Measurements from ENCODE around the gene WNK2. TPM values are rescaled to one million over a fixed set of nuclear protein-coding genes. Genes with fewer than 3 reads are reported as not detected.

The WNK2 gene
- total RNA-seq, 1 experiment from 2014 or later = 69.4 TPM

GRCh38 chr9:93200989-93201334, 17.0 kb downstream of the WNK2 start:
- no peak overlapping the region for H3K23ac ChIP-seq (ENCODE audit: insufficient read length, low read depth, low read length)
- no peaks in the 10 kb centered on the region for H3K9me3 Mint-ChIP-seq
- no peaks in the 10 kb centered on the region; the same call in 1 of the 2 replicates for H3K79me2 ChIP-seq (ENCODE audit: insufficient read depth, low read length)
- H3K9ac ChIP-seq (ENCODE audit: extremely low read depth, insufficient read length, low read length) = no peak overlapping the region
- no peak overlapping the region for H2BK120ac ChIP-seq (ENCODE audit: low read depth, low read length, poor library complexity, severe bottlenecking)
- no peaks in the 10 kb centered on the region for H3K27me3 ChIP-seq (ENCODE audit: insufficient read depth, low read length)
- H3K27me3 Mint-ChIP-seq (ENCODE audit: low read depth) = no peaks in the 10 kb centered on the region
- H3K9me3 ChIP-seq (ENCODE audit: control insufficient read depth, low read depth, low read length) = no peaks in the 10 kb centered on the region
- no CpG with 5 or more reads among the region's 5 CpGs for WGBS (ENCODE audit: extremely low coverage, insufficient read length, low lambda C conversion rate)
- no peak overlapping the region for H4K91ac ChIP-seq (ENCODE audit: insufficient read length, low read depth, low read length)
- H3K4me3 Mint-ChIP-seq = no peak overlapping the region
- peak overlapping the region; percentile 16; the same call in 1 of the 2 replicates for H3K14ac ChIP-seq (ENCODE audit: insufficient read depth, low read length)
- TF ChIP-seq, protein P1, sequence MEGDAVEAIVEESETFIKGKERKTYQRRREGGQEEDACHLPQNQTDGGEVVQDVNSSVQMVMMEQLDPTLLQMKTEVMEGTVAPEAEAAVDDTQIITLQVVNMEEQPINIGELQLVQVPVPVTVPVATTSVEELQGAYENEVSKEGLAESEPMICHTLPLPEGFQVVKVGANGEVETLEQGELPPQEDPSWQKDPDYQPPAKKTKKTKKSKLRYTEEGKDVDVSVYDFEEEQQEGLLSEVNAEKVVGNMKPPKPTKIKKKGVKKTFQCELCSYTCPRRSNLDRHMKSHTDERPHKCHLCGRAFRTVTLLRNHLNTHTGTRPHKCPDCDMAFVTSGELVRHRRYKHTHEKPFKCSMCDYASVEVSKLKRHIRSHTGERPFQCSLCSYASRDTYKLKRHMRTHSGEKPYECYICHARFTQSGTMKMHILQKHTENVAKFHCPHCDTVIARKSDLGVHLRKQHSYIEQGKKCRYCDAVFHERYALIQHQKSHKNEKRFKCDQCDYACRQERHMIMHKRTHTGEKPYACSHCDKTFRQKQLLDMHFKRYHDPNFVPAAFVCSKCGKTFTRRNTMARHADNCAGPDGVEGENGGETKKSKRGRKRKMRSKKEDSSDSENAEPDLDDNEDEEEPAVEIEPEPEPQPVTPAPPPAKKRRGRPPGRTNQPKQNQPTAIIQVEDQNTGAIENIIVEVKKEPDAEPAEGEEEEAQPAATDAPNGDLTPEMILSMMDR (conservative IDR thresholded peaks at IDR 0.05) = no peak
- H2AK5ac ChIP-seq (ENCODE audit: insufficient read length, low read length) = no peak overlapping the region
- no peak overlapping the region for H2BK20ac ChIP-seq (ENCODE audit: low read depth, low read length, poor library complexity, severe bottlenecking)
- H3K36me3 Mint-ChIP-seq (ENCODE audit: insufficient read depth in 1 of 3, low read depth in 3 of 3) = peaks cover 0 to 5% (median 0%) of the 10 kb centered on the region in 3 experiments; a peak in 2 of 7 replicates
- no peak overlapping the region for H3K56ac ChIP-seq (ENCODE audit: insufficient read length, low read depth, low read length)
- H3K18ac ChIP-seq (ENCODE audit: insufficient read length, low read depth, low read length) = no peak overlapping the region
- peaks cover 7 to 21% of the 10 kb centered on the region in 2 experiments for H3K4me1 Mint-ChIP-seq
- no peak overlapping the region for H3K27ac ChIP-seq (ENCODE audit: insufficient read length, low read depth, low read length)
- H2AFZ ChIP-seq (ENCODE audit: low read length) = no peak overlapping the region
- H3K79me1 ChIP-seq (ENCODE audit: insufficient read depth, low read depth, low read length, poor library complexity, severe bottlenecking) = no peaks in the 10 kb centered on the region
- no peaks in the 10 kb centered on the region for H3K23me2 ChIP-seq (ENCODE audit: insufficient read length, low read depth, low read length, poor library complexity, severe bottlenecking)
- H2BK15ac ChIP-seq (ENCODE audit: low read depth, low read length) = no peak overlapping the region
- peaks cover 6% of the 10 kb centered on the region for H4K20me1 ChIP-seq (ENCODE audit: control insufficient read depth, insufficient read depth, insufficient read length)
- H3K4me2 ChIP-seq (ENCODE audit: insufficient read depth, insufficient read length, low read length) = no peak overlapping the region
- H4K5ac ChIP-seq (ENCODE audit: insufficient read length, low read depth, low read length) = no peak overlapping the region
- no peak for DNase-seq
- H2BK12ac ChIP-seq (ENCODE audit: insufficient read length, low read depth, low read length) = no peak overlapping the region
- peak overlapping the region in 1 of 3 experiments; percentile 44; a peak in 2 of 7 replicates for H3K27ac Mint-ChIP-seq
- no peak overlapping the region for H2BK5ac ChIP-seq (ENCODE audit: insufficient read length, low read length)
- H3T11ph ChIP-seq (ENCODE audit: low read length) = no peak overlapping the region
- H3K4ac ChIP-seq (ENCODE audit: low read depth, low read length) = no peak overlapping the region
- H3K4me1 ChIP-seq (ENCODE audit: insufficient read depth, low read length) = no peaks in the 10 kb centered on the region
- no peak overlapping the region for H4K8ac ChIP-seq (replicated peaks; ENCODE audit: insufficient read length, low read depth, low read length)

All from H9 (cell line).